HG03135 (cell line): ENCODE data around the gene FNIP2.
A peak's percentile ranks its signal among the peaks of the same experiment; 100 is the strongest.
"Not testable (repeated sequence)": the region's sequence is repeated elsewhere in the genome, so short reads cannot be mapped to it uniquely, and the experiment has no call there.

Source experiments
- ATAC-seq: cut with Tn5 transposase; IDR thresholded peaks from one replicate; pipeline ENCODE4 v1.9.1; 2021; ENCODE audit warnings: mild to moderate bottlenecking, moderate library complexity; ENCODE audit not compliant: unreplicated experiment

Gene FNIP2

GRCh38 chr4:158903079-158903456 is 134.2 kb downstream of the FNIP2 start:
- ATAC-seq, result no peak

- ATAC-seq, result no peak
These were observed 134.7 kb downstream of the FNIP2 start for GRCh38 chr4:158903472-158904043.

- no peak for ATAC-seq
These were observed 136.0 kb downstream of the FNIP2 start for GRCh38 chr4:158904815-158905214.

GRCh38 chr4:158906073-158906472 is 137.2 kb downstream of the FNIP2 start:
- ATAC-seq, result peak; percentile 87

- ATAC-seq, result no peak
These were observed 143.6 kb downstream of the FNIP2 start for GRCh38 chr4:158912390-158912789.

GRCh38 chr4:158912806-158913205 is 144.0 kb downstream of the FNIP2 start:
- ATAC-seq, result no peak

- no peak for ATAC-seq
These were observed 144.9 kb downstream of the FNIP2 start for GRCh38 chr4:158913766-158914165.

GRCh38 chr4:158914218-158914617 is 145.4 kb downstream of the FNIP2 start:
- ATAC-seq, result no peak

GRCh38 chr4:158915683-158916241 is 146.9 kb downstream of the FNIP2 start:
- ATAC-seq, result no peak

GRCh38 chr4:158920452-158920996 is 151.7 kb downstream of the FNIP2 start:
- not testable (repeated sequence) for ATAC-seq

GRCh38 chr4:158927774-158928173 is 158.9 kb downstream of the FNIP2 start:
- not testable (repeated sequence) for ATAC-seq

GRCh38 chr4:158929939-158930638 is 161.3 kb downstream of the FNIP2 start:
- ATAC-seq, result no peak

GRCh38 chr4:158930639-158930972 is 161.8 kb downstream of the FNIP2 start:
- no peak for ATAC-seq

GRCh38 chr4:158933236-158933635 is 164.4 kb downstream of the FNIP2 start:
- ATAC-seq, result no peak

- ATAC-seq, result no peak
These were observed 166.3 kb downstream of the FNIP2 start for GRCh38 chr4:158934996-158935669.

- no peak for ATAC-seq
These were observed 167.4 kb downstream of the FNIP2 start for GRCh38 chr4:158936238-158936637.

GRCh38 chr4:158938220-158939044 is 169.6 kb downstream of the FNIP2 start:
- no peak for ATAC-seq

- ATAC-seq, result no peak
These were observed 171.4 kb downstream of the FNIP2 start for GRCh38 chr4:158940271-158940670.

GRCh38 chr4:158941321-158941720 is 172.5 kb downstream of the FNIP2 start:
- no peak for ATAC-seq

GRCh38 chr4:158941895-158942294 is 173.1 kb downstream of the FNIP2 start:
- no peak for ATAC-seq
